NCI-H146 treated with DMSO at 0.1 percent for 48 hours (cell line): ENCODE data around the gene MARF1.
"Not testable (repeated sequence)": the region's sequence is repeated elsewhere in the genome, so short reads cannot be mapped to it uniquely, and the experiment has no call there.

Experiments
- DNase-seq: peaks from one replicate; lab custom pipeline; 2025; ENCODE audit not compliant: unreplicated experiment; lab: John Stamatoyannopoulos, UW

MARF1 gene, protein sequence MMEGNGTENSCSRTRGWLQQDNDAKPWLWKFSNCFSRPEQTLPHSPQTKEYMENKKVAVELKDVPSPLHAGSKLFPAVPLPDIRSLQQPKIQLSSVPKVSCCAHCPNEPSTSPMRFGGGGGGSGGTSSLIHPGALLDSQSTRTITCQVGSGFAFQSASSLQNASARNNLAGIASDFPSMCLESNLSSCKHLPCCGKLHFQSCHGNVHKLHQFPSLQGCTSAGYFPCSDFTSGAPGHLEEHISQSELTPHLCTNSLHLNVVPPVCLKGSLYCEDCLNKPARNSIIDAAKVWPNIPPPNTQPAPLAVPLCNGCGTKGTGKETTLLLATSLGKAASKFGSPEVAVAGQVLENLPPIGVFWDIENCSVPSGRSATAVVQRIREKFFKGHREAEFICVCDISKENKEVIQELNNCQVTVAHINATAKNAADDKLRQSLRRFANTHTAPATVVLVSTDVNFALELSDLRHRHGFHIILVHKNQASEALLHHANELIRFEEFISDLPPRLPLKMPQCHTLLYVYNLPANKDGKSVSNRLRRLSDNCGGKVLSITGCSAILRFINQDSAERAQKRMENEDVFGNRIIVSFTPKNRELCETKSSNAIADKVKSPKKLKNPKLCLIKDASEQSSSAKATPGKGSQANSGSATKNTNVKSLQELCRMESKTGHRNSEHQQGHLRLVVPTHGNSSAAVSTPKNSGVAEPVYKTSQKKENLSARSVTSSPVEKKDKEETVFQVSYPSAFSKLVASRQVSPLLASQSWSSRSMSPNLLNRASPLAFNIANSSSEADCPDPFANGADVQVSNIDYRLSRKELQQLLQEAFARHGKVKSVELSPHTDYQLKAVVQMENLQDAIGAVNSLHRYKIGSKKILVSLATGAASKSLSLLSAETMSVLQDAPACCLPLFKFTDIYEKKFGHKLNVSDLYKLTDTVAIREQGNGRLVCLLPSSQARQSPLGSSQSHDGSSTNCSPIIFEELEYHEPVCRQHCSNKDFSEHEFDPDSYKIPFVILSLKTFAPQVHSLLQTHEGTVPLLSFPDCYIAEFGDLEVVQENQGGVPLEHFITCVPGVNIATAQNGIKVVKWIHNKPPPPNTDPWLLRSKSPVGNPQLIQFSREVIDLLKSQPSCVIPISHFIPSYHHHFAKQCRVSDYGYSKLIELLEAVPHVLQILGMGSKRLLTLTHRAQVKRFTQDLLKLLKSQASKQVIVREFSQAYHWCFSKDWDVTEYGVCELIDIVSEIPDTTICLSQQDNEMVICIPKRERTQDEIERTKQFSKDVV (N-terminal part only)

DNA sequence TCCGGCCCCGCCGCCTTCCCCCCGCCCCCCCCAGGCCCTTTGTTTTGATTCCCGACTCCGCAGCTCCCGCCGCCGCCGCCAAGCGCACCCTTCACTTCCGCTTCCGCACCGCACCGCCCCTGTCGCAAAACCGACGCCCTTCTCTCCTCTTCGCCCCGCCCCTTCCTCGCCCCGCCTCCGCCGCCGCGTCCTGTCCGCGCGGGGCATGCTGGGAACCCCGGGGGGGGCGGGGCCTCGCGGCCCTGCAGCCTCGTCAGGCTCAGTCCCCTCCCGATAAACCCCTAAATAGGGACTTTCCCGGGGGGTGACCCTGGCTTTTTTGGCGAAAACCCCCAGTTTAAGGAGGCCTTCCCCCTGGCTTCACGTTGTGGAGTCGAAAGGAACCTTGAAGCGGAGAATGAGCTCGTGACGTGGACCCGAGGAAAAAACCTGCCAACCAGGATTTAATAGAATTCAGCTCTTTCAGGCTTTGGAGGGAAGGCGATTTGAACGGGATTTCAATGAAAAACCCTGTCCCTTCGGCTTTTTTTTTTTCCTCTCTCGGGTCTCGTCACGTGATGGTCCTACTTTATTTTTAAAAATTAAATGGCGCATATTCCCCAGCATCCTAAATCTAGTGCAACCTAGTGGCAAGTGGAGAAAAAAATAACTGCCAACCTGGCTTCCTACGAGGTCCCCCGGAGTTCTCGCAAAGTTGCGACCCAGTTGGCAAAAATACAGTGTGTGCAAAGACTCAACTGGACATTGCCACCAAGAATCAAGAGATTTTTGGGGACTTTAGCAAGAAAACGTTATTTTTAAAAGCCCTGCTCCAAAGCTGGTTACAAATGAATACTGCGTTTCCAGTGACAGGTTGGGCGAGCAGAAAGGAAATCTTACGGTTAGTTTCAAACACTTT, at the start of gene MARF1:
Gene MARF1, minus strand, starts transcription at position 107 of the 898 bp plus-strand sequence. CDS start 3,921 bp downstream, outside the sequence.
- peak; percentile 91 for DNase-seq

GRCh38 chr16:15692508-15692907, 49.6 kb upstream of the MARF1 start:
- DNase-seq: not testable (repeated sequence)

DNA sequence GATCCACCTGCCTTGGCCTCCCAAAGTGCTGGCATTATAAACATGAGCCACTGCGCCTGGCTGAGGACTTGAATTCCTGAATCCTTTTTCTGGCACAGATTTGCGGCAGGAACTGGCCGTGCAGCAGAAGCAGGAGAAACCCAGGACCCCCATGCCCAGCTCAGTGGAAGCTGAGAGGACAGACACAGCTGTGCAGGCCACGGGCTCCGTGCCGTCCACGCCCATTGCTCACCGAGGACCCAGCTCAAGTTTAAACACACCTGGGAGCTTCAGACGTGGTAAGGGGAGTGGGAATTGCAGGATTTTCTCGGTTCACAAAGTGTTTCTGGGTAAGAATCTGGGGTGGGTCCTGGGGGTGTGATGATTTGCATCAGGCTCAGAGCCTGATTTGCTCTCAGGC, 48.1 kb upstream of the MARF1 start:
- DNase-seq: no peak

- DNase-seq: no peak
These were observed 47.3 kb upstream of the MARF1 start for GRCh38 chr16:15690296-15690695.

DNA sequence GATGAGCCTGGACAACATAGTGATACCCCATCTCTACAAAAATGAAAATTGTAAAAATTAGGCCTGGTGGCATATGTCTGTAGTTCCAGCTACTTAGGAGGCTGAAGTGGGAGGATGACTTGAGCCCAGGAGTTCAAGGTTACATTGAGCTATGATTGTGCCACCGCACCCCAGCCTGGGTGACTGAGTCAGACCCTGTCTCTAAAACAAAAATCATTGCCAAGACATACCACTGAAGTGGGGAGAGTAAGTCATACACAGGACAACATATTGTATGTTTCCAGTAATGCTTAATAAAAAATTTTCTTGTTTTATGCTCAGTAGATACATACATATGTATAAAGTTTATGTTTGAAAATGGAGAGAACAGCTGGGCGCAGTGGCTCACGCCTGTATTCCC, 46.3 kb upstream of the MARF1 start:
- no peak for DNase-seq

- no peak for DNase-seq
These were observed 43.3 kb upstream of the MARF1 start for GRCh38 chr16:15686287-15686686.

- DNase-seq: no peak
These were observed 39.2 kb upstream of the MARF1 start for GRCh38 chr16:15682105-15682570.

- DNase-seq: no peak
These were observed 34.5 kb upstream of the MARF1 start for GRCh38 chr16:15677447-15677846.

GRCh38 chr16:15676506-15676905, 33.6 kb upstream of the MARF1 start:
- DNase-seq: no peak

DNA sequence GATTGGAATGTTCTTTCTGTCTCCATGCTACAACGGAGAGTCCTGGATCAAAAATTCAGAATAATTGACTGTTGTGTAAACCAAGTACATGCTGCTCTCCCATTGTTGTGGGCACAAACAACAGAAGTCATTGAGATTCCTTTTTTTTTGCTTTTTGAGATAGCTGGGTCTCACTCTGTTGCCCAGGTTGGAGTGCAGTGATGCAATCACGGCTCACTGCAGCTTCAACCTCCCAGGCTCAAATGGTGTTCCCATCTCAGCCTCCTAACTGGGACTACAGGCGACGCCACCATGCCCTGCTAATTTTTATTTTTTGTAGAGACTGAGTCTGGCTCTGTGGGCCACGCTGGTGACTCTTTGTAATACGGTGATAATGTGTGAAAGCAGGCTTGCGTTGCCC, 31.6 kb upstream of the MARF1 start:
- DNase-seq: no peak

- DNase-seq: no peak
These were observed 29.7 kb upstream of the MARF1 start for GRCh38 chr16:15672514-15673167.

DNA sequence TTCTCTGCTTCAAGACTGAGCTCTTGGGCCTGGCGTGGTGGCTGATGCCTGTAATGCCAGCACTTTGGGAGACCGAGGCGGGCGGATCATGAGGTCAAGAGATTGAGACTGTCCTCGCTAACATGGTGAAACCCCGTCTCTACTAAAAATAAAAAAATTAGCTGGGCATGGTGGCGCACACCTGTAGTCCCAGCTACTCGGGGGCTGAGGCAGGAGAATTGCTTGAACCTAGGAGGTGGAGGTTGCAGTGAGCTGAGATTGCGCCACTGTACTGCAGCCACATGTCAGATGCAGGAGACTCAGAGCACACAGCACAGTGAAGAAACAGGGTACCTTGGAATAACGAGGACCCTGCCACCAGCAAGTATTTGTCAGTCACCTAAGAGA, 29.2 kb upstream of the MARF1 start:
- not testable (repeated sequence) for DNase-seq

GRCh38 chr16:15671530-15672117, 28.7 kb upstream of the MARF1 start:
- DNase-seq: no peak

DNA sequence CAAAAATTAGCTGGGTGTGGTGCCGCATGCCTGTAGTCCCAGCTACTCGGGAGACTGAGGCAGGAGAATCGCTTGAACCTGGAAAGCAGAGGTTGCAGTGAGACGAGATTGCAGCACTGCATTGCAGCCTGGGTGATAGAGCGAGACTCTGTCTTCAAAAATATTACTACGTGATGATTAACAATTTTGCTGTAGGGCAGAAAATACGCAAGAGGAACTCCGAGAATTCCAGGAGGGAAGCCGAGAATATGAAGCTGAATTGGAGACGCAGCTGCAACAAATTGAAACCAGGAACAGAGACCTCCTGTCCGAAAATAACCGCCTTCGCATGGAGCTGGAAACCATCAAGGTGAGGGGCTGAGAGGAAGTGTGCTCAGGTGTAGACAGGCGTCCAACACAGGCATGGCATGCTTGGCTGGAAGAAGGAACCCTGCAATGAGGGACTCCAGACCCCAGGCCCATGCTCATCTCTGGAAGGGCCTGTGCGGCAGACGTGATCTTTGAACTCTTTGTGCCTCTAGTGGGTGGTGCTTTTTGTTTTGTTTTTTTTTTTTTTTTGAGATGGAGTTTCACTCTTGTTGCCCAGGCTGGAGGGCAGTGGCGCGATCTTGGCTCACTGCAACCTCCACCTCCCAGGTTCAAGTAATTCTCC, 24.3 kb upstream of the MARF1 start:
- no peak for DNase-seq

- no peak for DNase-seq
These were observed 22.2 kb upstream of the MARF1 start for GRCh38 chr16:15665107-15665506.

DNA sequence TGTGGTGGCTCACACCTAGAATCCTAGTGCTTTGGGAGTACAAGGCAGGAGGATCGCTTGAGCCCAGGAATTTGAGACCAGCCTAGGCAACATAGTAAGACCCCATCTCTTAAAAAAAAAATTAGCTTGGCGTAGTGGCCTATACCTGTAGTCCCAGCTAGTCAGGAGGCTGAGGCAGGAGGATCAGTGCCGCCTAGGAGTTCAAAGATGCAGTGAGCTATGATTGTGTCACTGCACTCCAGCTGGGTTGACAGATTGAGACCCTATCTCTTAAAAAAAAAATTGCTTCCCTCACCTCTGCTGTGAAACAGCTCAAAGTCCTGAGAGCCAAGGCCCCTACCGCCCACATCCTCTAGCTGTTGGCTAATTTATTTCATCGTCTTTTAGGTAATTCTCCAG, 17.2 kb upstream of the MARF1 start:
- DNase-seq: no peak

- DNase-seq: no peak
These were observed 15.6 kb upstream of the MARF1 start for GRCh38 chr16:15658556-15658955.

GRCh38 chr16:15658149-15658548, 15.2 kb upstream of the MARF1 start:
- no peak for DNase-seq

DNA sequence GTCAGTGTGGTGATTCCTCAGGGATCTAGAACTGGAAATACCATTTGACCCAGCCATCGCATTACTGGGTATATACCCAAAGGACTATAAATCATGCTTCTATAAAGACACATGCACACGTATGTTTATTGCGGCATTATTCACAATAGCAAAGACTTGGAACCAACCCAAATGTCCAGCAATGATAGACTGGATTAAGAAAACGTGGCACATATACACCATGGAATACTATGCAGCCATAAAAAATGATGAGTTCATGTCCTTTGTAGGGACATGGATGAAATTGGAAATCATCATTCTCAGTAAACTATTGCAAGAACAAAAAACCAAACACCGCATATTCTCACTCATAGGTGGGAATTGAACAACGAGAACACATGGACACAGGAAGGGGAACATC, 12.6 kb upstream of the MARF1 start:
- not testable (repeated sequence) for DNase-seq
